GM21723 (cell line): ENCODE measurements around the gene KIAA1614.
A peak's percentile ranks its signal among the peaks of the same experiment; 100 is the strongest.

Experiments
- ATAC-seq: cut with Tn5 transposase; IDR thresholded peaks from one replicate; pipeline ENCODE4 v1.9.1; 2021; ENCODE audit warnings: mild to moderate bottlenecking, moderate library complexity; ENCODE audit not compliant: unreplicated experiment

The KIAA1614 gene

DNA sequence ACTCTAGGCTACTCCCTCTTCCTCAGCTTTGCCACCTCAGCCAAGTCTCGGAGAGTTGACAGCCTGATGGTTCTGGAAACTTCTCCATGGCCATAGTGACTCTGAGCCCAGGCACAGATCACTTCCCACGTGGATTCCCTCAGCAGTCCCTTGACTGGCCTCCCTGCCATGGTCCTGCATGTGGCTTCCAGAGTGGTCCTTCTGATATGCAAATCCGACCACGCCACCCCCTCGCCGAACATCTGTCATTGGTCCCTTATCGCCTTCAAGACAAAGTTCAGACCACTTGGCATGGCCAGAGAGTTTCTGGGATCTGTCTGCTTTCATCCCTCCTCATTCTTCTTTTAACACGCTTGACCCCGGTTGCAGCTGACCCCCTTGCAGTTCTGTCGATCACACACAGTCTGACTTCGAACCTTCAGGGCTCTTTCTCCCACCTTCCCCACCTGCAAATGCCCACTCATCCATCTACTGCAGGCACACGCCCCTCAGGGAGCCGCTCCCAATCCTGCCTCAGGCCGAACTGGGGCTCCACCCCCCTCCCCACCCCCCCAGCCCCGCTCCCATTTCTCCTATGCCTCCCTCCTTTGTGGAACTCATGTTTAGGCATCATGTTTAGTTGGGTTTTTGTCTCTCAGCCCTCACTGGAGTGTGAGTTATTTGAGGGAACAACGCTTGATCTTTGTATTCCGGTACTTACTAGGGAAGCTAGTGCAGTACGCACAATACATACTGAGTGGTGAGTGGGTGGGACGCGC, 29.0 kb downstream of the KIAA1614 start:
- ATAC-seq: no peak

DNA sequence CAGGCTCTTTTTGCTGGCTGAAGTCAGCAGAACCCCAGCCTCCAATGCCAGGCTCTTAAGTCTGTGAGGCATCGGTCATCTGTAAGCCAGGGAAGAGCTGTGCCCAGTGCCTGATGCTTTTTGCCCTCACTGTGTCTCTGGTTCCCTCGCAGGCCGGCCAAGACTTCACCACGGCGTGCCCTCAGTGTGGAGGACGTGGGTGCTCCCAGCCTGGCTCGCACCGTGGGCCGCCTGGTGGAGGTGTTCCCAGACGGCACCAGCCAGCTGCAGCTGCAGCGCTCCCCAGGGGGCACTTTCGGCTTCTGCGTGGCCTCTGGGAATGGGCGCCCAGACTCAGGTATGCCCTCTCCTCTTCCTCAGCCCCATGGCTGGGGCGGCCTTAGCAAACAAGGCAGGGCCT, 32.5 kb downstream of the KIAA1614 start:
- ATAC-seq: no peak

DNA sequence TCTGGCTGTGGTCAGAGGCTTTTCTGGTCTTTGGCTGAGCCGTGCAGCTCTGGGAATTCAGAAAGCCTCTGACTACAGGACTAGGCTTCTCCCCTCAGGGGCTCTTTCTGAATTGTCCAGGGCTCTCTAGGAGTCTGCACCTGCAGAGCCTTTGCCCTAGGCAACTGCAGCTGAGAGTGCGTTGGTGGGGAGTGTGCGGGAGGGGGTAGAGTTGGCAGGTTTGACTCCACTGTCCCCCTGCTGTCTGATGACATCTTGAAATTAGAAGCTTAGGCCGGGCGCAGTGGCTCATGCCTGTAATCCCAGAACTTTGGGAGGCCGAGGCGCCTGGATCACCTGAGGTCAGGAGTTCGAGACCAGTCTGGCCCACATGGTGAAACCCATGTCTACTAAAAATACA, 32.9 kb downstream of the KIAA1614 start:
- ATAC-seq: no peak

DNA sequence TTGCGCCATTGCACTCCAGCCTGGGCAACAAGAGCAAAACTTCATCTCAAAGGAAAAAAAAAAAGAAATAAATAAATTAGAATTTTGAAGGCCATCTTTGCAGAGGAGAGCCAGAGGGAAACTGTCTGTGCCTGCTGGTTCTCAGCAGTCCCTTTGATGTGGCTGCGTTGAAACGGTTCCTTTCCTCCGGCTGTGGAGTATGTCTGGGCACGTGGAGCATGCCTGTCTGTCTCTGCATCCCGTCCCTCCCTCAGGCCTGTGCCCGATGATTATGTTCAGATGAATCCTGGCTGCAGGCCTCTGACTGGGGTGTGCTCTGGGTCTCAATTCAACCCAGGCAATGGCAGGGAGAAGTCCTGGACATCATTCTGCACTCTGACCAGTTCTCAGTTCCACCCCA, 33.4 kb downstream of the KIAA1614 start:
- ATAC-seq: no peak

DNA sequence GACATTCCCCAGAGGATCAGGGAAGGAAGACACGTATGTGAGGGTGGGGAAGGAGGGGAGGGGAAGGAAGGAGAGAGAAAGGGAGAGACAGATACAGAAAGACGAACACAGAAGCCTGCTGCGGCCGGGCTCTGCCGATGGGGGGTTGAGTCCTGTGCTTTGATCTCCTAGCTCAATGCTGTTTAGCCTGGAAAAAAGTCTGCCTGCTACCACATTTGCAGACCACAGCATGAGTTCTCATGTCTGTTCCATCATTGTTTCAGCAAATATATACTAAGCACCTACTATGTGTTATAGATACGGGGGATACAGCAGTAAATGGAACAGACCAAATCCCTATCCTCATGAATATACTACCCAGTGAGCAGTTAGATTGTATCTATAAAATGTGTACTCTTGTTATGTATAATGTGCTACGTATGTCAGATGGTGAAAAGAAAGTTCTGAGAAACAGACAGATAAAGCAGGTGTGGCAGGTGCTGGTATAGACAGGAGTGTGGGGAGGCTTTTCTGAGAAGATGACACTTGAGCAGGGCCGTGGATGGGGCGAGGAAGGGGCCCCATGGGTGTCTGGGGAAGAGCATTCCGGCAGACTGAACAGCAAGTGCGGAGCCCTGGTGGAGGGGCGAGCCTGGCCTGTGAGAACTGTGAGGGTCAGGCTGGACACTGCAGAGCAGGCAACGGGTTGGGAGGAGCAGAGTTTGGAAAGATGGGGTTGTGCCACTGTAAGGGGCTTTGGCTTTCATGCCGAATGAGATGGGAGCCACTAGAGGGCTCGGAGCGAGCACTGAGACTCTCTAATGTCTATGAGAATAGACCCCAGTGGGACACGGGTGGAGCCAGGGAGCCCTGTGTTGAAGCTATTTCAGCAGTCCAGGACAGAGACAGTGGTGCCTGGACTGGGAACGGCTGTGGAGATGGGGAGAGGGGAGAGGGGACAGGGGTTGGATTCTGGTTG, 34.1 kb downstream of the KIAA1614 start:
- no peak for ATAC-seq

GRCh38 chr1:180947499-180947885, 34.8 kb downstream of the KIAA1614 start:
- no peak for ATAC-seq

DNA sequence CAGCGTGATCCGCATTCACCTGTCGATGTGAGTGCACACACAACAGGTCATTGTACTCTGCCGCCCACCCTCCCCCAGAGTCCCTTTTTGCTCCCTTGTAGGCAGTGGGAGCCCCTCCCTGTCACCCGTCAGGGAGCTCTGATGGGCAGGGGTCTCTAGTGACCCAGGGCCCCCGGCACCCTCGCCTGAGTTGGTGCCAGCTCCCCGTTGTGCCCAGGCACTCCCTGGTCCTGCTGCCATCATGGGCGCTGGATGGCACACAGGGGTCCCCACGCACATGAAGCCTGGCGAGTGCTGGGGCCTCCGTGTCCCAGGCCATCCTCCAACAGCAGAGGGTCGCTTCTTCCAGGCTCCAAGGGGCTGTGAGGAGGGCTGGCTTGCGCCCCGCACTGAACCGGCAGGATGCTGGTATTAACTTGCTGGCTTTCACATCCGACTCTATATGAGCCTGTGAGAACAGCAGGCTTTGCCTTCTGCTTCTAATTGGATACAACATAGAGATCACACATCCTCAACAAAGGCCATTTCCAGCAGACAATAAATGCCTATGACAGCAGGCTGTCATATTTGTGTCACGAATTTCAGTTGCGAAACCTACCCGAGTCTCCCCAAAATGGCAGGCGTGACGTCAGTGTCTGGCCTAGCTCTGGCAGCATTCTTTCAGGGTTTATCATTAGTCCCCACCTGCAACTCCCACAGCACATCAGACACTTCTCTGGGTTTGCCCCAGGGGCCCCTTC, 35.4 kb downstream of the KIAA1614 start:
- no peak for ATAC-seq

GRCh38 chr1:180948641-180949615, 36.2 kb downstream of the KIAA1614 start:
- ATAC-seq: no peak

DNA sequence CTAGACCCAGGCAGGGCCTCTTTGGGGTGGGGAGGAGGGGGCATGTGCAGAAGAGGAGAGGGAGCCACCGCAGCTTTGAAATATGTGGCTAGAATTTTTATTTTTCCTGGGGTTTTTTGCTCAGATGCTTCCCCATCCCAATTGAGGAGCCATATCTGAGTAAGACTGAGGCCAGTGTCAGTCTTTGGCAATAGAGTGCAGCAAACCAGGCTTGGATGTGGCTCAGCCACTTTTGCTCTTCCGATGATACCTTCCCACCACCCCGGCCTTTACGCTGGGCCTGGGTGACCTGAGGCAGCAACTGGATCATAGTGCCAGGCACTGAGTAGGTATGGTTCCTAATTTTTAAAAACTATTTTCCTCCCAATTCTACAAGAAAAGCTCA, 36.9 kb downstream of the KIAA1614 start:
- no peak for ATAC-seq

- no peak for ATAC-seq
Observed at GRCh38 chr1:180950321-180950720, 37.6 kb downstream of the KIAA1614 start.

GRCh38 chr1:180951186-180951745, 38.6 kb downstream of the KIAA1614 start:
- no peak for ATAC-seq

- ATAC-seq: no peak
Observed at GRCh38 chr1:180951836-180952656, 39.3 kb downstream of the KIAA1614 start.

DNA sequence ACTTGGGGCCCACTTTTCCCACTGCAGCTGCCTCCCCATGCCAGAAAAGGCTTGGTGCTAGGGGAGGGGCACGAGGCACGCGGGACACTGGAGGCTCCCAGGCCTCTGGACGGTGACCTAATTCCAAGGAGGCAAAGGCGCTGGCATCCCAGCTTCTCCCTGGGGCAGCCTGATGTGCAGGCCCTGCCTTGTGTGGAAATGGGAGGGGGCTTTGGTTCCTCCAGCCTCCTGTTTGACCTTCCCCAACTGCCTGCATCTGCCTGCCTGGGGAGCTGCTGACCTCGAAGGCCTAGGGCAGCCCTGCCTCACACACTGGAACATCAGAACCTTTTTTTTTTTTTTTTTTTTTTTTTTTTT, 39.9 kb downstream of the KIAA1614 start:
- no peak for ATAC-seq

DNA sequence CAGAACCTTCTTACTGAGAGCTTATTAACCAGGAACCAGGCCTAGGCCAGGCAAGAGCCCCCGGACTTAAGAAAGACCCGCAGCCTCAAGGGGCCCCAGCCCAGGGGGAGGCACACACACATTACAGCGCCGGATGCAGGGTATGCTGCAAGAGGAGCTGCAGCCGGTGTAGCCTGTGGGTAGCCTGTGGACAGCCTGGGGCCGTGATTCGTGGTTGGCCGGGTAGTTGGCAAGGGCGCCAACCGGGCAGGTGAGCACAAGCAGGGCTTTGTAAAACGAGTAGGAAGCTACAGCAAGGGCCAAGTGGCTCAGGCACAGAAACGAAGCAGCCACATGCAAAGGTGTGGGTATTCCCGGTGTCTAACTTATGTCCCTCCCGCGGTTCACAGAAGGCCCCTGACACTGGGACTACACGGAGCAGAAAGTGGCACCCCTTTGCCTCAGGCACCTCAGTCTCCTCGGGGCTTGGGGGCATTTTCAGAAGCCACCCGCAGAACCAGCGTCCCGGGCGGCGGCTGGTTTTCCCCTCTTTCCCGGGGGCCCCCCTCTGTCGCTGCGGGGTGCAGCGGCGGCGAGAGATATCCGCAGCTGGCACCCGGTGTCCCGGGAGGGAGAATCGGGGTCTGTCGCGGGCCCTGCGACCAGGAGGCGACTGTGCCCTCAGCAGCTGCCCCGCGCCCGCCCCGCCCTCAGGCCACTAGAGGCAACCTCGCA, 40.8 kb downstream of the KIAA1614 start:
- ATAC-seq: peak; percentile 27

- peak; percentile 66 for ATAC-seq
Observed at GRCh38 chr1:180954005-180954800, 41.5 kb downstream of the KIAA1614 start.

DNA sequence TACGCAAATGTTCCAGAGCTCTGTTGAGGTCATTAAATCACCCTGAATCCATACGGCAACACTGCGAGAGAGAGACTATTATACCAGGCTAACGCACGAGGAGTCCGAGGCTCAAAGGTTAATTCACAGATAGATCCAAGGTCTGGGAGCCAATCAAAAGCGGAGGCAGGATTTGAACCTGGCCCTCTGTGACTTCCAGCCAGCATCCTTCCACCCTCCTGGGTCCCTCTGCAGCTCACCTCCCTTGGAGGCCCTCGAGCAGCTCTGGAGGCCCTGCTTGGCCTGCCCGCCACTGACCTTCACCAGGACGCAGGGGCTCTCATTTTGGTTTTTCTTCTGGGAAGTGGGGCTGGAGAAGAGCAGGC, 42.1 kb downstream of the KIAA1614 start:
- ATAC-seq: no peak

- ATAC-seq: no peak
Observed at GRCh38 chr1:180956028-180956640, 43.4 kb downstream of the KIAA1614 start.
